Ishikawa (cell line): ENCODE measurements around the gene NRG2.

Source experiments
- CEBPB ChIP-seq: IDR thresholded peaks from 2 replicates; pipeline ENCODE4 v1.6.1; 2012
- CREB1 ChIP-seq: IDR thresholded peaks from 2 replicates; pipeline ENCODE4 v1.6.1; 2012; ENCODE audit warnings: low read depth
- EGR1 ChIP-seq: IDR thresholded peaks from 2 replicates; pipeline ENCODE4 v1.6.1; 2012
- EP300 ChIP-seq: IDR thresholded peaks from 2 replicates; pipeline ENCODE4 v1.6.1; 2012; ENCODE audit warnings: borderline replicate concordance
- NFIC ChIP-seq: IDR thresholded peaks from 2 replicates; pipeline ENCODE4 v1.6.1; 2012
- RAD21 ChIP-seq: IDR thresholded peaks from 2 replicates; pipeline ENCODE4 v1.6.1; 2012; ENCODE audit warnings: low read depth
- TAF1 ChIP-seq: IDR thresholded peaks from 2 replicates; pipeline ENCODE4 v1.6.1; 2012; ENCODE audit warnings: low read depth, mild to moderate bottlenecking
- YY1 ChIP-seq: IDR thresholded peaks from 2 replicates; pipeline ENCODE4 v1.6.1; 2012; ENCODE audit warnings: low read depth
- TF ChIP-seq, protein P1 (sequence below): IDR thresholded peaks from 2 replicates; pipeline ENCODE4 v1.6.1; 2012

DNA sequence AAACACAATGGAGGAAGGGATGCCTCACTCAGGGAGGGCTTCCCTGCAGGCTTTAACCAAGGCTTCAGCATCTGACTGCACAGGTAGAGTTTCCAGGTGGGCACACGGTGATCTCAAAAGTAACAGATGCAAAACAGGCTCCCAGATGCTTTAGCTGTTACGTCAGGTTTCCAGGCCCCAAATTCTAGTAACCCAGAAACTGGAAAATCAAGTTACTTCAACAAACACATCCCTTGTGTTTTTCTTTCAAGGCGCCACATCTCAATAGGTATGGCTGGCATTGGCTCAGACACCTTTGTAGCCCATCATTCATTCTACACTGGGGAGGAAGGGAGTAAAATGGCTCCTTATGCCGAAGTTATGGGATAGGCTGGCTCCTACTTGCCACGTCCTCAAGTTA is 27.4 kb downstream of the NRG2 start:
- TF ChIP-seq, protein P1, sequence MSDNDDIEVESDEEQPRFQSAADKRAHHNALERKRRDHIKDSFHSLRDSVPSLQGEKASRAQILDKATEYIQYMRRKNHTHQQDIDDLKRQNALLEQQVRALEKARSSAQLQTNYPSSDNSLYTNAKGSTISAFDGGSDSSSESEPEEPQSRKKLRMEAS = no peak
- TF ChIP-seq NFIC (no peak), EGR1 (no peak), EP300 (no peak), YY1 (no peak), CREB1 (no peak), CEBPB (no peak), TAF1 (no peak), RAD21 (no peak)
